Heart right ventricle (tissue), 16 donors: Measurements from ENCODE around the gene KIF18A. TPM values are rescaled to one million over a fixed set of nuclear protein-coding genes. Genes with fewer than 3 reads are reported as not detected.
"Not testable (repeated sequence)": the region's sequence is repeated elsewhere in the genome, so short reads cannot be mapped to it uniquely, and the experiment has no call there.

ENCODE experiments used
- ATAC-seq, 8 donors: fragments of 200-7000 bp; cut with Tn5 transposase; one replicate each; pipeline ENCODE4 v1.9.1; 2020; ENCODE audit warnings: mild to moderate bottlenecking in 8 of 8, moderate library complexity in 8 of 8, moderate number of reproducible peaks in 1 of 8
- DNase-seq, 2 donors: peaks; one replicate each; pipeline ENCODE4 v3.0.0-alpha.2; 2020
- H3K27ac ChIP-seq, 10 donors: fragments of 200-600 bp; sonication (generic) in 2 of 10; one replicate each; pipeline versions ENCODE4 v1.5.0 to v1.8.0; 2020 to 2022; ENCODE audit warnings: mild to moderate bottlenecking in 3 of 10
- H3K27me3 ChIP-seq, 7 donors: fragments of 200-600 bp; one replicate each; pipeline ENCODE4 v1.8.0; 2021 to 2022; ENCODE audit warnings: mild to moderate bottlenecking in 2 of 7
- H3K36me3 ChIP-seq, 9 donors: fragments of 200-600 bp; sonication (generic) in 1 of 9; one replicate each; pipeline versions ENCODE4 v1.5.0 to v1.8.0; 2020 to 2022; ENCODE audit warnings: mild to moderate bottlenecking in 2 of 9
- H3K4me1 ChIP-seq, 9 donors: fragments of 200-600 bp; sonication (generic) in 1 of 9; one replicate each; pipeline versions ENCODE4 v1.5.0 to v1.8.0; 2020 to 2022; ENCODE audit warnings: mild to moderate bottlenecking in 4 of 9
- H3K4me3 ChIP-seq, 10 donors: fragments of 200-600 bp; sonication (generic) in 2 of 10; one replicate each; pipeline versions ENCODE4 v1.5.0 to v1.8.0; 2020 to 2022; ENCODE audit warnings: mild to moderate bottlenecking in 7 of 10, moderate library complexity in 2 of 10
- H3K9me3 ChIP-seq, 11 donors: fragments of 200-600 bp in 10 of 11; sonication (generic) in 2 of 11; one replicate each; pipeline versions ENCODE4 v1.5.0 to v1.8.0; 2013 to 2022; ENCODE audit warnings: mild to moderate bottlenecking in 2 of 11, control low read depth in 1 of 11, moderate library complexity in 1 of 11
- WGBS, 2 donors: extraction: QIAGEN DNeasy Blood & Tissue Kit; methylation state at CpG; one replicate each; pipeline ENCODE4 v1.1.7; 2013; ENCODE audit warnings: inconsistent platforms in 1 of 2; 5-methylcytosine and 5-hydroxymethylcytosine counted together
- intact Hi-C, 10 donors: fragments of 100-400 bp; cut with DNase I; formaldehyde crosslinking; loops; one replicate each; pipeline versions ENCODE4 v1.11.1 to v1.14.2; 2022
- polyA plus RNA-seq, 2 donors: library from polyadenylated mRNA; stranded (reverse); fragments of 200-250 nt; gene quantifications; one replicate each; pipeline ENCODE4 v1.2.3, GENCODE V29; 2013
- total RNA-seq, 10 donors: library from RNA; stranded (reverse); fragmentation: NEBNext Ultra II Directional in 3 of 10; extraction: Animal tissue kit (Norgen Biotek cat#: 25700) in 3 of 10; gene quantifications; one replicate each; pipeline versions ENCODE4 v1.2.1 to v1.2.4, GENCODE V29; 2021 to 2023
- TF ChIP-seq, protein P1 (sequence below), 9 donors: fragments of 200-600 bp; sonication (generic) in 2 of 9; IDR thresholded peaks; one replicate each; pipeline versions ENCODE4 v1.5.0 to v1.8.0; 2021 to 2022; ENCODE audit warnings: antibody characterized with exemption in 9 of 9, mild to moderate bottlenecking in 5 of 9, moderate library complexity in 1 of 9
- donor health status: Arrhythmogenic right ventricular cardiomyopathy.
- donor health status: ischemic (EF 13 %, LVEDD 7.1; RV severe dilation, severe dysfunction).
- donor health status: healthy with polysubstance abuse.
- donor health status: DM: no; HTN: yes; CAD: no.
- donor health status: DM: no; HTN: no; CAD: no.
- donor health status: ischemic (EF 25% LVEDD 6.9; RV normal size, moderate dysfunction).
- donor health status: ischemic (EF 25% LVEDD 5.7; RV mildly dilated, moderate dysfunction).
- donor health status: healthy.
- donor health status: DM: yes; HTN: yes; CAD: no.
- donor health status: Ischemic cardiomyopathy.
- donor health status: ischemic (EF 35%, LVEDD 5.7; RV mildly dilated, moderate dysfunction).
- donor health status: nonischemic (EF 11% LVEDD 7.7; RV severe dilation, severe dysfunction).
- donor health status: DM: yes; HTN: yes; CAD: no.
- donor health status: PGD.
- donor health status: ischemic (EF 29% LVEDD 5.4; RV normal size, mild dysfunction).
- donor health status: nonischemic (EF 23%, LVEDD 6.1; RV moderate dilation, normal function).

KIF18A gene
- total and polyA plus RNA-seq, 12 donors, result 0.06 to 1.3 (median 0.17) TPM; not detected in 2

DNA sequence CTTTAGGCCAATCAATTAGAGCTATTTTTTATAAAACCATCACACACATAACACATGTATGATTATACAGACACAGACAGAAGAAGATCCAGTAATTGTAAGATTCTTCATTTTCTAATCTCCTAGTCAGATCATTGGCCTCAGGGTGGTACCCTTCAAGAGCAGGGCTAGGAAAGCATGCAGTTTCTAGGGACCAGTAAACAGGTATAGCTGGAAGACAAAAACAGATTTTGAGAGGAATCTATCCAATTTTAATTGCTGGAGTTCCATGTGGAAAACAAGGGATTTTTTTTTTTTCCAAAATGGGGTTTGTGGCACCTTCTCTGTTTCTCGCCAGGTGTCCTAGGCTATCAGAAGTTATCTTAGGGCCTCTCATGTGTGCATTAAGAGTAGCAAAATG, 29.9 kb upstream of the KIF18A start:
- DNase-seq (no peak), ATAC-seq (no peak)
- Histone ChIP-seq H3K36me3 (peaks cover 0 to 34% (median 7%) of the 10 kb centered on the region in 9 donors), H3K27me3 (no peaks in the 10 kb centered on the region), H3K4me1 (no peaks in the 10 kb centered on the region), H3K27ac (no peak overlapping the region), H3K4me3 (no peak overlapping the region), H3K9me3 (peaks cover 0 to 41% (median 17%) of the 10 kb centered on the region in 11 donors)
- WGBS, 2 donors, result 97 to 100% methylated on average over 1 of the region's 1 CpG
- intact Hi-C loops, result no loop called here
- TF ChIP-seq, protein P1, sequence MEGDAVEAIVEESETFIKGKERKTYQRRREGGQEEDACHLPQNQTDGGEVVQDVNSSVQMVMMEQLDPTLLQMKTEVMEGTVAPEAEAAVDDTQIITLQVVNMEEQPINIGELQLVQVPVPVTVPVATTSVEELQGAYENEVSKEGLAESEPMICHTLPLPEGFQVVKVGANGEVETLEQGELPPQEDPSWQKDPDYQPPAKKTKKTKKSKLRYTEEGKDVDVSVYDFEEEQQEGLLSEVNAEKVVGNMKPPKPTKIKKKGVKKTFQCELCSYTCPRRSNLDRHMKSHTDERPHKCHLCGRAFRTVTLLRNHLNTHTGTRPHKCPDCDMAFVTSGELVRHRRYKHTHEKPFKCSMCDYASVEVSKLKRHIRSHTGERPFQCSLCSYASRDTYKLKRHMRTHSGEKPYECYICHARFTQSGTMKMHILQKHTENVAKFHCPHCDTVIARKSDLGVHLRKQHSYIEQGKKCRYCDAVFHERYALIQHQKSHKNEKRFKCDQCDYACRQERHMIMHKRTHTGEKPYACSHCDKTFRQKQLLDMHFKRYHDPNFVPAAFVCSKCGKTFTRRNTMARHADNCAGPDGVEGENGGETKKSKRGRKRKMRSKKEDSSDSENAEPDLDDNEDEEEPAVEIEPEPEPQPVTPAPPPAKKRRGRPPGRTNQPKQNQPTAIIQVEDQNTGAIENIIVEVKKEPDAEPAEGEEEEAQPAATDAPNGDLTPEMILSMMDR (IDR thresholded peaks at IDR 0.05), result no peak

DNA sequence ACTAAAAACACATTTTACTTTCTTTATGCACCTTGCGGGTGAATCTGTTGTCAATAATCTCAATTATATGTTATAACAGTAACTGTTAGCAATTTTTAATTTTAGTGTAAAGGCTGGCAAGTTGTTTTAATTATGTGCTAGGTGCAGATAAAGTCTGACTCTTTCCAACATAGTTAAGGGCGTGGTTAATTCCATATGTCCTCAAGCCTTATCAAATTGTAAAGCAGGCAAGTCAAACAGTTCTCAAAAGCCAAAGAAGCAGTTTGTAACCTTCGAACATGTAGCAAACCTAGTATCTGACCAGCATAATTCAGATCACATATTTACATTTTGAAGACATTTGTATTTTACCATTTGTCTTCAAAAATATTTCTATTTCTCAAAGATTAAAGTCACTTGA, 29.4 kb upstream of the KIF18A start:
- H3K9me3 ChIP-seq, result peaks cover 0 to 41% (median 17%) of the 10 kb centered on the region in 11 donors
- H3K4me1 ChIP-seq, result no peaks in the 10 kb centered on the region
- 97 to 100% methylated on average over 3 of the region's 3 CpGs for WGBS, 2 donors
- no peaks in the 10 kb centered on the region for H3K27me3 ChIP-seq
- intact Hi-C loops, result no loop called here
- no peak overlapping the region for H3K4me3 ChIP-seq
- ATAC-seq (no peak), DNase-seq (no peak)
- H3K27ac ChIP-seq, result no peak overlapping the region
- H3K36me3 ChIP-seq, result peaks cover 0 to 34% (median 7%) of the 10 kb centered on the region in 9 donors
- TF ChIP-seq, protein P1 (IDR thresholded peaks at IDR 0.05), result no peak

DNA sequence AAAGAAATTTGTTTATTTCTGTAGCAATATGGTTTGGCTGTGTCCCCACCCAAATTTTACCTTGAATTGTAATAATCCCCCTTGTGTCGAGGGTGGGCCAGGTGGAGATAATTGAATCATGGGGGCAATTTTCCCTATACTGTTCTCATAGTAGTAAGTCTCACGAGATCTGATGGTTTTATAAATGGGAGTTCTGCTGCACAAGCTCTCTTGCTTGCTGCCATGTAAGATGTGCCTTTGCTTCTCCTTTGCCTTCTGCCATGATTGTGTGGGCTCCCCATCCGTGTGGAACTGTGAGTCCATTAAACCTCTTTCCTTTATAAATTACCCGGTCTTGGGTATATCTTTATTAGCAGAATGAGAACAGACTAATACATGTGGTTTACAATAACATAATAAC, 28.2 kb upstream of the KIF18A start:
- Histone ChIP-seq H3K9me3 (peaks cover 0 to 41% (median 16%) of the 10 kb centered on the region in 11 donors), H3K36me3 (peaks cover 0 to 38% (median 7%) of the 10 kb centered on the region in 9 donors)
- ATAC-seq, intact Hi-C loops, H3K4me3 ChIP-seq, DNase-seq, H3K27me3 ChIP-seq, H3K4me1 ChIP-seq, H3K27ac ChIP-seq: not testable (repeated sequence)
- 97 to 99% methylated on average over 4 of the region's 4 CpGs for WGBS, 2 donors

DNA sequence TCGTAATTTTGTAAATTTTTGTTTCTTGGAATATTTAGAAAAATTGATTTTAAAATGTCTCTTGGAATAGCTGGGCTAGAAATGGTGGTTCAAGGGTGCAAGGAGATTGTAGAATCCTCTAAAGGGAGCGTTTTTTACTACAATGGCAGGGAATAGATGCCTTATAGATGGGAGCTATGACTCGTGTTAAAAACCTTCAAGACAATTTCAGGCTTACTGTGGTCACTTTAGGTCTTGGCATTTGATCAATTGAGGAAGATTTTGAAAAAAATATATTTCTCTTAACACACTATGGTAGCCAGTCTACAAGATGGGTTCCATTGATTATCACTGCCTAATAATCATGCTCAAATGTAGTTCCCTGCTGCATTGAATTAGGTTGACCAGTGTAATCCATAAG, 25.2 kb upstream of the KIF18A start:
- no peak overlapping the region for H3K4me3 ChIP-seq
- ATAC-seq (no peak), DNase-seq (no peak)
- 96 to 97% methylated on average over 3 of the region's 3 CpGs for WGBS, 2 donors
- H3K27ac ChIP-seq, result no peak overlapping the region
- peaks cover 0 to 12% (median 0%) of the 10 kb centered on the region in 11 donors for H3K9me3 ChIP-seq
- peaks cover 0 to 48% (median 7%) of the 10 kb centered on the region in 9 donors for H3K36me3 ChIP-seq
- intact Hi-C loops, result no loop called here
- no peaks in the 10 kb centered on the region for H3K27me3 ChIP-seq
- TF ChIP-seq, protein P1 (IDR thresholded peaks at IDR 0.05), result no peak
- no peaks in the 10 kb centered on the region for H3K4me1 ChIP-seq

DNA sequence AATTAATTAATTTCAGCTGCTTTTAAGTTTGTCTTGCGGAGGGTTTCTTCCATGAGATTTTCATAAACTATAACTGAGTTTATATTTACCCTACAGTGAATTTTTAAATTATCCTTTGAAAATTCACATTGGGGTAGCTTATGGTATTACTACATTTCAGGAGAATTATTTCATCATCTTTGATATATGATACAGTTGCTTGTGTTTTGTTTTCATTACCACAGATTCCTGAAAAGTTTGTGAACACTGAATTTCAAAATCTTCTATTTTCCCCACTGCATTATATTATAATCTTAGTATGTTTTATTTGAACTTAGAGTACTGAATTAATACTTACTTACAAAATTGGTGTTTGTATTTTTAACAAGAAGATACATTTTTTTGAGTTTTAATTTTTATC, 24.6 kb upstream of the KIF18A start:
- H3K36me3 ChIP-seq, result peaks cover 0 to 50% (median 7%) of the 10 kb centered on the region in 9 donors
- H3K9me3 ChIP-seq, result peaks cover 0 to 6% (median 0%) of the 10 kb centered on the region in 11 donors
- ATAC-seq (no peak), DNase-seq (no peak)
- H3K4me1 ChIP-seq, result no peaks in the 10 kb centered on the region
- no peak overlapping the region for H3K27ac ChIP-seq
- no peaks in the 10 kb centered on the region for H3K27me3 ChIP-seq
- no peak overlapping the region for H3K4me3 ChIP-seq
- 51 to 100% methylated on average over 1 of the region's 1 CpG for WGBS, 2 donors
- TF ChIP-seq, protein P1 (IDR thresholded peaks at IDR 0.05), result no peak
- intact Hi-C loops, result no loop called here
